Effector CD4-positive, alpha-beta T cell (primary cell): ENCODE measurements around the gene AP1AR.
"Not testable (repeated sequence)": the region's sequence is repeated elsewhere in the genome, so short reads cannot be mapped to it uniquely, and the experiment has no call there.

Source experiments
- DNase-seq: peaks from one replicate; pipeline ENCODE4 v3.0.0-alpha.2; 2020

AP1AR gene

GRCh38 chr4:112279025-112279881 lies 47.7 kb downstream of the AP1AR start:
- no peak for DNase-seq

- DNase-seq: no peak
These were observed 48.3 kb downstream of the AP1AR start for GRCh38 chr4:112279882-112280315.

- DNase-seq: no peak
These were observed 48.9 kb downstream of the AP1AR start for GRCh38 chr4:112280386-112281056.

GRCh38 chr4:112281895-112282398 lies 50.4 kb downstream of the AP1AR start:
- not testable (repeated sequence) for DNase-seq

- no peak for DNase-seq
These were observed 51.5 kb downstream of the AP1AR start for GRCh38 chr4:112282860-112283667.

- DNase-seq: no peak
These were observed 52.6 kb downstream of the AP1AR start for GRCh38 chr4:112284166-112284565.

- no peak for DNase-seq
These were observed 53.2 kb downstream of the AP1AR start for GRCh38 chr4:112284662-112285411.

GRCh38 chr4:112287258-112287989 lies 55.8 kb downstream of the AP1AR start:
- DNase-seq: no peak

- DNase-seq: no peak
These were observed 56.9 kb downstream of the AP1AR start for GRCh38 chr4:112288455-112288854.

- DNase-seq: no peak
These were observed 58.0 kb downstream of the AP1AR start for GRCh38 chr4:112289407-112290253.

GRCh38 chr4:112290341-112290740 lies 58.8 kb downstream of the AP1AR start:
- DNase-seq: no peak

GRCh38 chr4:112296949-112297880 lies 65.6 kb downstream of the AP1AR start, which contains the start of gene ALPK1:
ALPK1 (plus strand) TSS chr4:112297369.
- DNase-seq: no peak

GRCh38 chr4:112299721-112300120 lies 68.1 kb downstream of the AP1AR start:
- no peak for DNase-seq

GRCh38 chr4:112302320-112303274 lies 71.0 kb downstream of the AP1AR start:
- DNase-seq: no peak

- DNase-seq: not testable (repeated sequence)
These were observed 73.9 kb downstream of the AP1AR start for GRCh38 chr4:112305477-112305876.

GRCh38 chr4:112309263-112309791 lies 77.7 kb downstream of the AP1AR start:
- DNase-seq: not testable (repeated sequence)

GRCh38 chr4:112311516-112311915 lies 79.9 kb downstream of the AP1AR start:
- no peak for DNase-seq
